GM08714 (cell line): ENCODE data around the gene REPS2.

Experiments
- H3K4me3 ChIP-seq: fragments of 200-500 bp; sonication (Bioruptor generic); 2 replicates; pipeline ENCODE4 v1.5.1; 2014; ENCODE audit warnings: mild to moderate bottlenecking, low read length, inconsistent platforms
- ZNF274 ChIP-seq: IDR thresholded peaks from 2 replicates; pipeline ENCODE4 v1.6.1; 2012; ENCODE audit warnings: mild to moderate bottlenecking, low read depth, low read length

Gene REPS2

DNA sequence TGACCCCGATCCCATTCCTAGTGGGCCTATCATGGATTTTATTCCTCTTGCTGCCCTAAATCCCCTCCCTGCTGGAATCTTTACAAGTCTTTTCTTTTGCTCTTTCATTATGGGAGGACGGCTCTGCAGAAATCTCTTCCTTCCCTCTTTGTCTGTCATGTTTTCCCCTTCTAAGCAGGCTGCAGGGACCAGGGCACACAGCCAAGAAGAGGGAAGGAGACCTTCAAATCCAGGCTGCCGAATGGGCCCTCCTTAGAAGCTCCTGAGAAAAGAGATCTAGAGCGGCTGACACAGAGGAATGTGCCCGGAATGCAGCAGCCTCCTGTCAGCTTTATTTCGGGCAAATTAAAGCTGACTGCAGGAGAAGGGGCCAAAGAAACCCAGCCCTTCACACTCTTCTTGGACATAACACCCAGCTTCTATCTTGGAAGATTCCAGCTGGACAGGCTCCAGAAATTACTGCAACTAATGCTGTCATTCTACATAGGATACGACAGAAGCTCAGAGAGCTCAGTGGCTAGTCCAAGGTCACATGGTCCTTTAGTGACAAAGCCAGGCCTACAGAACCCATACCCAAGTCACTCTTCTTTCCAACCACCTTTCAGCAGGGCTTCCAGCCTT lies 240.8 kb downstream of the REPS2 start:
- no peak for TF ChIP-seq ZNF274
- no peak overlapping the region for H3K4me3 ChIP-seq

DNA sequence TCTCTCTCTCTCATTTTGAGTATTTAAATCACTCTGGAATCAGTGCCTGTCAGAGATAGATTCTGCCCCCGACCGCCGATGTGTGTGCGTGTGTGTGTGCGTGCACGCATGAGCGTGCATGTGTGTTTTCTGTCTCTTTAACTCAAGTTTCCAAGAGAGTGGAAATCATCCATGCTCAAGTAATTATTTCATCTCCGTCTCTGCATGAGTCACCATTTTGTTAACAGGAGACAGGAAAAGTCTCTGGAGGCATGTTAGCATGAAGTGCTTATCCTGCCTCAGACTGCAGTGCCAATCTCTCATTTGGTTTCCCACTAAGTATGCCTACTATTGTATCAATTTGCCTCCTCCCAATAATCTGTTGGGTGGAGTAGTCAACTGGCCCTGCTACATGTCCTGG lies 245.6 kb downstream of the REPS2 start:
- no peak for TF ChIP-seq ZNF274
- no peak overlapping the region for H3K4me3 ChIP-seq
